Measurements from ENCODE around the gene HOXC5. TPM values are rescaled to one million over a fixed set of nuclear protein-coding genes. Genes with fewer than 3 reads are reported as not detected.

Gene HOXC5
- polyA plus RNA-seq = 1 to 10 TPM in 1 of 3 donors, under 1 TPM in 2; 0.14 to 2.0 (median 0.18) TPM

GRCh38 chr12:54032627-54033100, at the start of gene HOXC5:
HOXC5 (plus strand) TSS chr12:54033050; CDS start chr12:54033123, 73 bp downstream.
- 2 to 3% (median 3%) methylated on average over 12 of the region's 12 CpGs for WGBS, 3 donors
- H3K27ac ChIP-seq (ENCODE audit: low read depth, low read length) = no peak within 1 kb of the TSS

- H3K27ac ChIP-seq (ENCODE audit: low read depth, low read length) = no peak overlapping the region
- 5 to 10% (median 8%) methylated on average over 17 of the region's 17 CpGs for WGBS, 3 donors
Measured at GRCh38 chr12:53983568-53983949, 49.3 kb upstream of the HOXC5 start.

GRCh38 chr12:53983950-53984572, 48.8 kb upstream of the HOXC5 start:
- WGBS, 3 donors = 5 to 7% (median 7%) methylated on average over 30 of the region's 30 CpGs
- no peak overlapping the region for H3K27ac ChIP-seq (ENCODE audit: low read depth, low read length)

GRCh38 chr12:53984901-53985691, 47.8 kb upstream of the HOXC5 start, which contains the start of gene HOXC10:
HOXC10 (plus strand) TSS chr12:53985146; CDS start chr12:53985260, 114 bp downstream.
- H3K27ac ChIP-seq (ENCODE audit: low read depth, low read length) = no peak within 1 kb of the TSS
- WGBS, 3 donors = 3 to 6% (median 5%) methylated on average over 49 to 55 of the region's 55 CpGs

- 7 to 8% (median 7%) methylated on average over 20 to 21 of the region's 21 CpGs for WGBS, 3 donors
- H3K27ac ChIP-seq (ENCODE audit: low read depth, low read length) = no peak overlapping the region
Measured at GRCh38 chr12:53985692-53985993, 47.2 kb upstream of the HOXC5 start.

- H3K27ac ChIP-seq (ENCODE audit: low read depth, low read length) = no peak overlapping the region
- 2 to 7% (median 5%) methylated on average over 48 to 50 of the region's 50 CpGs for WGBS, 3 donors
Measured at GRCh38 chr12:53985994-53986685, 46.7 kb upstream of the HOXC5 start.

GRCh38 chr12:53986686-53987483, 46.0 kb upstream of the HOXC5 start:
- 22 to 42% (median 24%) methylated on average over 21 of the region's 21 CpGs for WGBS, 3 donors
- H3K27ac ChIP-seq (ENCODE audit: low read depth, low read length) = no peak overlapping the region

GRCh38 chr12:53987787-53988230, 45.0 kb upstream of the HOXC5 start:
- 13 to 24% (median 22%) methylated on average over 4 of the region's 4 CpGs for whole genome bisulfite sequencing, 3 donors
- H3K27ac ChIP-seq (ENCODE audit: low read depth, low read length) = no peak overlapping the region

GRCh38 chr12:53988541-53989226, 44.2 kb upstream of the HOXC5 start:
- no peak overlapping the region for H3K27ac ChIP-seq (ENCODE audit: low read depth, low read length)
- 4 to 16% (median 14%) methylated on average over 5 of the region's 5 CpGs for WGBS, 3 donors

GRCh38 chr12:53989227-53990113, 43.4 kb upstream of the HOXC5 start:
- 6 to 7% (median 6%) methylated on average over 28 of the region's 28 CpGs for WGBS, 3 donors
- H3K27ac ChIP-seq (ENCODE audit: low read depth, low read length) = no peak overlapping the region

- H3K27ac ChIP-seq (ENCODE audit: low read depth, low read length) = no peak overlapping the region
- WGBS, 3 donors = 4 to 22% (median 8%) methylated on average over 27 of the region's 27 CpGs
Measured at GRCh38 chr12:53990311-53991076, 42.4 kb upstream of the HOXC5 start.

GRCh38 chr12:53991077-53991460, 41.8 kb upstream of the HOXC5 start:
- H3K27ac ChIP-seq (ENCODE audit: low read depth, low read length) = no peak overlapping the region
- 4 to 8% (median 6%) methylated on average over 8 of the region's 8 CpGs for WGBS, 3 donors

GRCh38 chr12:53992377-53992889, 40.4 kb upstream of the HOXC5 start:
- 24 to 53% (median 35%) methylated on average over 7 of the region's 7 CpGs for WGBS, 3 donors
- no peak overlapping the region for H3K27ac ChIP-seq (ENCODE audit: low read depth, low read length)

- H3K27ac ChIP-seq (ENCODE audit: low read depth, low read length) = no peak overlapping the region
- 29 to 48% (median 33%) methylated on average over 18 of the region's 18 CpGs for WGBS, 3 donors
Measured at GRCh38 chr12:53993162-53994008, 39.5 kb upstream of the HOXC5 start.

- H3K27ac ChIP-seq (ENCODE audit: low read depth, low read length) = no peak overlapping the region
- 4 to 12% (median 11%) methylated on average over 19 of the region's 19 CpGs for WGBS, 3 donors
Measured at GRCh38 chr12:53994009-53994263, 38.9 kb upstream of the HOXC5 start.
